Mammary epithelial cell (primary cell): Measurements from ENCODE around the gene CKAP4.

ENCODE experiments used
- CTCF ChIP-seq, 2 donors: IDR thresholded peaks in 1 of 2; conservative IDR thresholded peaks in 1 of 2; 2 replicates each; pipeline ENCODE4 v1.5.1; 2011 to 2012; ENCODE audit warnings: inconsistent platforms in 2 of 2, low read length in 2 of 2, mild to moderate bottlenecking in 2 of 2, control low read depth in 1 of 2, low read depth in 1 of 2; ENCODE audit not compliant: insufficient read depth in 1 of 2; ENCODE audit errors: extremely low read depth in 1 of 2
- EZH2 ChIP-seq: IDR thresholded peaks from 2 replicates; pipeline ENCODE4 v1.6.1; 2012; ENCODE audit warnings: low read length, inconsistent platforms, borderline replicate concordance

- TF ChIP-seq CTCF (conservative IDR thresholded peaks at IDR 0.05 in 1 of 2, IDR thresholded peaks at IDR 0.05 in 1 of 2; ENCODE audit: extremely low read depth in 1 of 2, insufficient read depth in 1 of 2, low read depth in 1 of 2, low read length in 2 of 2): no peak
- no peak for TF ChIP-seq EZH2
These were observed 30.1 kb downstream of the CKAP4 start for GRCh38 chr12:106217706-106218105.
